ENCODE results near the gene TCAP. TPM values are rescaled to one million over a fixed set of nuclear protein-coding genes. Genes with fewer than 3 reads are reported as not detected.

TCAP gene
- total RNA-seq, 1 donor, result 0.36 TPM

GRCh38 chr17:39642291-39643074 lies 22.7 kb upstream of the TCAP start:
- Histone ChIP-seq H2AFZ (ENCODE audit: low read length) (no peak overlapping the region), H4K20me1 (ENCODE audit: insufficient read depth, low read length) (peaks cover 62% of the 10 kb centered on the region), H3K36me3 (ENCODE audit: insufficient read depth, low read length) (no peaks in the 10 kb centered on the region), H3K27me3 (ENCODE audit: insufficient read depth, low read length) (no peaks in the 10 kb centered on the region), H3K4me1 (ENCODE audit: insufficient read depth, low read length) (peaks cover 20% of the 10 kb centered on the region), H3K27ac (ENCODE audit: low read depth, low read length) (no peak overlapping the region), H3K4me3 (ENCODE audit: insufficient read depth, low read length) (no peak overlapping the region), H3K79me2 (ENCODE audit: insufficient read depth, low read length) (peaks cover 90% of the 10 kb centered on the region), H3K4me2 (ENCODE audit: insufficient read depth, low read length) (no peak overlapping the region), H3K9me3 (ENCODE audit: low read depth, low read length) (no peaks in the 10 kb centered on the region)
- no peak for TF ChIP-seq CTCF (IDR thresholded peaks at IDR 0.05; ENCODE audit: extremely low read depth, low read depth, low read length)
- no peak for DNase-seq (ENCODE audit: insufficient read length, low spot score, missing footprints)

- Histone ChIP-seq H3K36me3 (ENCODE audit: insufficient read depth, low read length) (no peaks in the 10 kb centered on the region), H3K79me2 (ENCODE audit: insufficient read depth, low read length) (peaks cover 83% of the 10 kb centered on the region), H3K27me3 (ENCODE audit: insufficient read depth, low read length) (no peaks in the 10 kb centered on the region), H3K9me3 (ENCODE audit: low read depth, low read length) (no peaks in the 10 kb centered on the region), H3K4me3 (ENCODE audit: insufficient read depth, low read length) (no peak overlapping the region), H2AFZ (ENCODE audit: low read length) (no peak overlapping the region), H3K27ac (ENCODE audit: low read depth, low read length) (no peak overlapping the region), H3K4me1 (ENCODE audit: insufficient read depth, low read length) (peaks cover 12% of the 10 kb centered on the region), H3K4me2 (ENCODE audit: insufficient read depth, low read length) (no peak overlapping the region), H4K20me1 (ENCODE audit: insufficient read depth, low read length) (peaks cover 66% of the 10 kb centered on the region)
- TF ChIP-seq CTCF (IDR thresholded peaks at IDR 0.05; ENCODE audit: extremely low read depth, low read depth, low read length), result no peak
- DNase-seq (ENCODE audit: insufficient read length, low spot score, missing footprints), result no peak
Observed at GRCh38 chr17:39643271-39643670, 21.9 kb upstream of the TCAP start.

GRCh38 chr17:39647256-39647655 lies 17.9 kb upstream of the TCAP start:
- H3K27ac ChIP-seq (ENCODE audit: low read depth, low read length), result no peak overlapping the region
- peaks cover 50% of the 10 kb centered on the region for H4K20me1 ChIP-seq (ENCODE audit: insufficient read depth, low read length)
- H3K4me3 ChIP-seq (ENCODE audit: insufficient read depth, low read length), result no peak overlapping the region
- H3K9me3 ChIP-seq (ENCODE audit: low read depth, low read length), result no peaks in the 10 kb centered on the region
- peaks cover 56% of the 10 kb centered on the region for H3K79me2 ChIP-seq (ENCODE audit: insufficient read depth, low read length)
- TF ChIP-seq CTCF (IDR thresholded peaks at IDR 0.05; ENCODE audit: extremely low read depth, low read depth, low read length), result no peak
- H3K4me2 ChIP-seq (ENCODE audit: insufficient read depth, low read length), result no peak overlapping the region
- H2AFZ ChIP-seq (ENCODE audit: low read length), result no peak overlapping the region
- no peaks in the 10 kb centered on the region for H3K27me3 ChIP-seq (ENCODE audit: insufficient read depth, low read length)
- no peaks in the 10 kb centered on the region for H3K36me3 ChIP-seq (ENCODE audit: insufficient read depth, low read length)
- DNase-seq (ENCODE audit: insufficient read length, low spot score, missing footprints), result no peak
- H3K4me1 ChIP-seq (ENCODE audit: insufficient read depth, low read length), result peaks cover 4% of the 10 kb centered on the region

GRCh38 chr17:39648616-39649366 lies 16.4 kb upstream of the TCAP start:
- no peak for DNase-seq (ENCODE audit: insufficient read length, low spot score, missing footprints)

More at GRCh38 chr17:39648616-39649366, 16.4 kb upstream of the TCAP start:
- no peak overlapping the region for H2AFZ ChIP-seq (ENCODE audit: low read length)
- no peak overlapping the region for H3K27ac ChIP-seq (ENCODE audit: low read depth, low read length)
- no peak overlapping the region for H3K4me3 ChIP-seq (ENCODE audit: insufficient read depth, low read length)
- H3K36me3 ChIP-seq (ENCODE audit: insufficient read depth, low read length), result no peaks in the 10 kb centered on the region
- H3K79me2 ChIP-seq (ENCODE audit: insufficient read depth, low read length), result peaks cover 45% of the 10 kb centered on the region
- H3K4me1 ChIP-seq (ENCODE audit: insufficient read depth, low read length), result no peaks in the 10 kb centered on the region
- H3K4me2 ChIP-seq (ENCODE audit: insufficient read depth, low read length), result no peak overlapping the region
- no peaks in the 10 kb centered on the region for H3K27me3 ChIP-seq (ENCODE audit: insufficient read depth, low read length)
- H4K20me1 ChIP-seq (ENCODE audit: insufficient read depth, low read length), result peaks cover 48% of the 10 kb centered on the region
- no peaks in the 10 kb centered on the region for H3K9me3 ChIP-seq (ENCODE audit: low read depth, low read length)
- TF ChIP-seq CTCF (IDR thresholded peaks at IDR 0.05; ENCODE audit: extremely low read depth, low read depth, low read length), result no peak
